ENCODE measurements around the gene NEK7.

- TF ChIP-seq YY1 (IDR thresholded peaks at IDR 0.05; ENCODE audit: insufficient read depth, insufficient read length), result no peak
- no peak for TF ChIP-seq SUZ12 (IDR thresholded peaks at IDR 0.05; ENCODE audit: extremely low read depth, insufficient read depth, insufficient read length)
Observed at GRCh38 chr1:198157847-198158725, 1.3 kb downstream of the NEK7 start.

All from NT2/D1 (cell line).